Sigmoid colon (tissue), 7 donors: Measurements from ENCODE around the gene BRAP. TPM values are rescaled to one million over a fixed set of nuclear protein-coding genes. Genes with fewer than 3 reads are reported as not detected.

Experiments
- DNase-seq: peaks from one replicate; pipeline ENCODE4 v3.0.0-alpha.2; 2019
- H3K27ac ChIP-seq, 4 donors: fragments of 200-600 bp; sonication (generic); one replicate each; pipeline ENCODE4 v1.5.1; 2016 to 2019; ENCODE audit warnings: mild to moderate bottlenecking in 1 of 4
- H3K27me3 ChIP-seq, 3 donors: fragments of 200-600 bp; sonication (generic); one replicate each; pipeline ENCODE4 v1.5.1; 2019; ENCODE audit warnings: mild to moderate bottlenecking in 1 of 3
- H3K36me3 ChIP-seq, 4 donors: fragments of 200-600 bp; sonication (generic); one replicate each; pipeline ENCODE4 v1.5.1; 2016 to 2019
- H3K4me1 ChIP-seq, 4 donors: fragments of 200-600 bp; sonication (generic); one replicate each; pipeline ENCODE4 v1.5.1; 2017 to 2019
- H3K4me3 ChIP-seq, 4 donors: fragments of 200-600 bp; sonication (generic); one replicate each; pipeline ENCODE4 v1.5.1; 2017 to 2019; ENCODE audit warnings: mild to moderate bottlenecking in 2 of 4, moderate library complexity in 1 of 4
- H3K9me3 ChIP-seq, 4 donors: fragments of 200-600 bp in 3 of 4; sonication (generic) in 3 of 4; one replicate each; pipeline versions ENCODE4 v1.5.1 to v1.6.1; 2013 to 2019
- EP300 ChIP-seq, 4 donors: sonication (generic); formaldehyde crosslinking; IDR thresholded peaks; one replicate each; pipeline ENCODE4 v1.6.1; 2017; ENCODE audit warnings: antibody characterized with exemption in 4 of 4
- POLR2A ChIP-seq, 2 donors: fragments of 450-650 bp; IDR thresholded peaks; one replicate each; pipeline ENCODE4 v1.6.1; 2016; ENCODE audit warnings: antibody characterized with exemption in 2 of 2, mild to moderate bottlenecking in 2 of 2, moderate library complexity in 2 of 2
- POLR2AphosphoS5 ChIP-seq, 4 donors: sonication (generic); formaldehyde crosslinking; IDR thresholded peaks; one replicate each; pipeline ENCODE4 v1.6.1; 2017; ENCODE audit warnings: antibody characterized with exemption in 4 of 4
- WGBS, 2 donors: extraction: QIAGEN DNeasy Blood & Tissue Kit; methylation state at CpG; one replicate each; pipeline ENCODE4 v1.1.7; 2013; 5-methylcytosine and 5-hydroxymethylcytosine counted together
- intact Hi-C: fragments of 100-400 bp; cut with DNase I; formaldehyde crosslinking; loops from one replicate; pipeline ENCODE4 v1.15.1; 2023
- polyA plus RNA-seq, 3 donors: library from polyadenylated mRNA; stranded (reverse); fragments of 200-250 nt; gene quantifications; one replicate each; pipeline ENCODE4 v1.2.3, GENCODE V29; 2013
- total RNA-seq, 4 donors: library from RNA; depleted of rRNA; stranded (reverse); fragments of >200 nt; gene quantifications; one replicate each; pipeline ENCODE4 v1.1.0, GENCODE V29; 2016
- TF ChIP-seq, protein P1 (sequence below), 4 experiments: fragments of 450-650 bp in 3 of 4; fragments of 200-600 bp in 1 of 4; IDR thresholded peaks; one replicate each; pipeline ENCODE4 v1.5.1; 2016 to 2019; ENCODE audit warnings: antibody characterized with exemption in 4 of 4, mild to moderate bottlenecking in 3 of 4, moderate library complexity in 2 of 4
- donor health status: healthy with polysubstance abuse.
- donor health status: Bipolar disorder and iron deficiency.
- donor health status: healthy.

Gene BRAP
- total and polyA plus RNA-seq, 7 donors = 8.4 to 29.5 (median 19.5) TPM

- H3K9me3 ChIP-seq = no peaks in the 10 kb centered on the region
- TF ChIP-seq POLR2A (IDR thresholded peaks at IDR 0.05) (no peak), EP300 (IDR thresholded peaks at IDR 0.05) (no peak)
- TF ChIP-seq, protein P1, sequence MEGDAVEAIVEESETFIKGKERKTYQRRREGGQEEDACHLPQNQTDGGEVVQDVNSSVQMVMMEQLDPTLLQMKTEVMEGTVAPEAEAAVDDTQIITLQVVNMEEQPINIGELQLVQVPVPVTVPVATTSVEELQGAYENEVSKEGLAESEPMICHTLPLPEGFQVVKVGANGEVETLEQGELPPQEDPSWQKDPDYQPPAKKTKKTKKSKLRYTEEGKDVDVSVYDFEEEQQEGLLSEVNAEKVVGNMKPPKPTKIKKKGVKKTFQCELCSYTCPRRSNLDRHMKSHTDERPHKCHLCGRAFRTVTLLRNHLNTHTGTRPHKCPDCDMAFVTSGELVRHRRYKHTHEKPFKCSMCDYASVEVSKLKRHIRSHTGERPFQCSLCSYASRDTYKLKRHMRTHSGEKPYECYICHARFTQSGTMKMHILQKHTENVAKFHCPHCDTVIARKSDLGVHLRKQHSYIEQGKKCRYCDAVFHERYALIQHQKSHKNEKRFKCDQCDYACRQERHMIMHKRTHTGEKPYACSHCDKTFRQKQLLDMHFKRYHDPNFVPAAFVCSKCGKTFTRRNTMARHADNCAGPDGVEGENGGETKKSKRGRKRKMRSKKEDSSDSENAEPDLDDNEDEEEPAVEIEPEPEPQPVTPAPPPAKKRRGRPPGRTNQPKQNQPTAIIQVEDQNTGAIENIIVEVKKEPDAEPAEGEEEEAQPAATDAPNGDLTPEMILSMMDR (IDR thresholded peaks at IDR 0.05) = peak in 2 of 4 experiments; percentile 12 to 21
- no peak overlapping the region for H3K4me3 ChIP-seq
- H3K27me3 ChIP-seq = no peaks in the 10 kb centered on the region
- H3K36me3 ChIP-seq = peaks cover 21 to 89% (median 51%) of the 10 kb centered on the region in 4 donors
- H3K27ac ChIP-seq = peak overlapping the region in 2 of 4 donors; percentile 17 to 47
- peaks cover 0 to 12% (median 5%) of the 10 kb centered on the region in 4 donors for H3K4me1 ChIP-seq
- no peak for DNase-seq
- intact Hi-C loops = loop anchor here (10.0 kb wide), 1 partner anchor 269 kb away; the partner anchor contains the start of gene SH2B3
- 91% methylated on average over 3 of the region's 3 CpGs for WGBS, 2 donors
Observed at GRCh38 chr12:111673503-111673902, 12.3 kb downstream of the BRAP start.

DNA sequence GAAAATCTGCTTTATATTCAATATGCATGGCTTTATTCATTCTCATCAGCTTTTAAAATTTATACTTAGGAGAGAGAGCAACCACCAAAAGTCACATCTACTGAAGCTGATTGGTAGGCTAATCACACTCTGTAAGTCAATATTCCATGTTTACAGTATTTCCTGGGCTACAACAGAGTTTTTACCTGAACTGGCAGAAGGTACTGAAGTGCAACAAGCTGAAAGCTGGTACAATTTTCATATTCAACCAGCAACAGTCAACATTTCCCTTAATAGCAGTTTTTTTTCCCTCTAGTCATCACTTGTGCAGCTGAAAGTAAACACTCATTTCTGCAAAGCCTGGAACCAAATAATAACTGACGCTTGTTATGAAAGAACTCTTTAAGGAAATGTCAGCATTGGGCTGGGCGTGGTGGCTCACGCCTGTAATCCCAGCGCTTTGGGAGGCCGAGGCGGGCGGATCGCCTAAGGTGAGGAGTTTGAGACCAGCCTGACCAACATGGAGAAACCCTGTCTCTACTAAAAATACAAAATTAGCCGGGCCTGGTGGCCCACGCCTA, 12.9 kb downstream of the BRAP start:
- no peak overlapping the region for H3K4me3 ChIP-seq
- H3K36me3 ChIP-seq = peaks cover 15 to 88% (median 48%) of the 10 kb centered on the region in 4 donors
- 51 to 80% methylated on average over 10 of the region's 10 CpGs for WGBS, 2 donors
- no peaks in the 10 kb centered on the region for H3K9me3 ChIP-seq
- intact Hi-C loops = loop anchor here (10.0 kb wide), 1 partner anchor 268 kb away; the partner anchor contains the start of gene SH2B3
- TF ChIP-seq POLR2AphosphoS5 (IDR thresholded peaks at IDR 0.05) = no peak
- no peak for TF ChIP-seq POLR2A (IDR thresholded peaks at IDR 0.05)
- no peak for TF ChIP-seq EP300 (IDR thresholded peaks at IDR 0.05)
- DNase-seq = no peak
- peak overlapping the region in 1 of 4 donors; percentile 47 for H3K27ac ChIP-seq
- H3K4me1 ChIP-seq = peaks cover 0 to 12% (median 5%) of the 10 kb centered on the region in 4 donors
- H3K27me3 ChIP-seq = no peaks in the 10 kb centered on the region

DNA sequence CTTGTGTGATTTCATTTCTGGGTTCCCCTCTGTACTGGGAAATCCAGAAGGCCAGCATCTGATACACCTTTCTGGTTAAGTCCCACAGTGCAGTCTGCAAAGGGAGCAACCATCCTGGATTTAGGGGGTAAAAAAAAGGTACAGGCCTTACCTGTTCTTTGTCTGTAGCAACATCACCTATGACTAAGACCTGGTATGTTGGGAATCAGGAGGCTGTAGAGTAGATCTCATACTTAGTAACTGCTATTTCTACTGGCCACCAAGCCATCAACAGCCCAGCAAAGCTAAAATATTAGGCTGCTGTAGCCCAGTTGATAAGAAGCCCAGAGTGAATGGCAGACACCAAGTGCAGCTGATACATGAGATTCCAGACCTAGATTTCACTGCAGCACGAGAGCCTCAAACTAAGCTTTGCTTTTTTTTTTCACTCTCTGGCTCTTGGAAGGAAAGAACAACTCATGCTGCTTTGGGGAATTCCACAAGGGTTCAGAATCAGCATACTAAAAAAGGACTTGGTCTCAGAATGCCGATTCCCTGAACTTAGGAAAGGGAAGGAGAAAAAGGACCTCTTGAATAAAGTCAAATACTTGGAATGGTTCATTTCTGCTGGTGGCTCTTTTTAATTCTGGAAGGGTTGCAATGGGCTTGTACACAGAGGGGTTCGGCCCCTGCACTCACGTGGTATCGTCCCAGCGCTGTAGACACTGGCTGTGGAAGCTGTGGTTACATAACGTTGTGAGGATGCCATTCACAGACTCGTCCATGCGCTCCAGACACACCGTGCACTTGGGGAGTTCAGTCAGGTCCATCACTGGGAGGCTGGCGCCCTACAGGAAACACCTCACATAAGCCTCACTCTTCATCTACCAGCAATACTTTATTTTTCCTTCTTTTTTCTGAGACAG, 20.5 kb downstream of the BRAP start:
- H3K4me3 ChIP-seq = no peak overlapping the region
- intact Hi-C loops = loop anchor here (10.0 kb wide), 1 partner anchor 120 kb away; no protein-coding TSS in a partner anchor
- no peak overlapping the region for H3K27ac ChIP-seq
- WGBS, 2 donors = 91% methylated on average over 11 of the region's 11 CpGs
- no peaks in the 10 kb centered on the region for H3K4me1 ChIP-seq
- no peaks in the 10 kb centered on the region for H3K27me3 ChIP-seq
- H3K9me3 ChIP-seq = no peaks in the 10 kb centered on the region
- peaks cover 9 to 92% (median 24%) of the 10 kb centered on the region in 4 donors for H3K36me3 ChIP-seq
- no peak for DNase-seq
- TF ChIP-seq EP300 (IDR thresholded peaks at IDR 0.05) = no peak
- TF ChIP-seq POLR2A (IDR thresholded peaks at IDR 0.05) = no peak
- TF ChIP-seq POLR2AphosphoS5 (IDR thresholded peaks at IDR 0.05) = no peak
- TF ChIP-seq, protein P1 (IDR thresholded peaks at IDR 0.05) = no peak

DNA sequence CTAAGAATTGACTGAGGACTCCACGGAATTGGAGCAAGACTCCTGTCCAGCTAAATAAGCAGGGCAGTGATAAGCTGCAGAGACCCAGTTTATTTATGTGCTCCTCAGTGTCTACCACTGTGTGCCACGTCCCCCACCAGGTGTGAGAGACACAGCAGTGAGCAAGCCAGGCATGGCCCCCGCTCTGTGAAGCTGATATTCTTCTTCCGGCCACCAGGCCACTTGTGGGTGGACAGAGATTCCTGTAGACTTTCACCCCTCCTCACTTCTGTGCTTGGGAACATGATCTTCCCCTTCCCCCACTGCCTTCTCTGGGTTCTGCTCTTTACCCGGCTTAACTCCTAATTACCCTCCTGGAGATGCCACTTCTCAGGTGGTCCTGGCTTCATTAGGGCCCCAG, 21.3 kb downstream of the BRAP start:
- no peak for TF ChIP-seq POLR2AphosphoS5 (IDR thresholded peaks at IDR 0.05)
- TF ChIP-seq POLR2A (IDR thresholded peaks at IDR 0.05) = no peak
- TF ChIP-seq, protein P1 (IDR thresholded peaks at IDR 0.05) = no peak
- no peak for TF ChIP-seq EP300 (IDR thresholded peaks at IDR 0.05)
- DNase-seq = no peak
- WGBS, 2 donors = 88 to 91% methylated on average over 5 of the region's 5 CpGs
- H3K9me3 ChIP-seq = no peaks in the 10 kb centered on the region
- peaks cover 13 to 92% (median 27%) of the 10 kb centered on the region in 4 donors for H3K36me3 ChIP-seq
- no peaks in the 10 kb centered on the region for H3K4me1 ChIP-seq
- intact Hi-C loops = loop anchor here (10.0 kb wide), 1 partner anchor 120 kb away; no protein-coding TSS in a partner anchor
- H3K27me3 ChIP-seq = no peaks in the 10 kb centered on the region
- no peak overlapping the region for H3K4me3 ChIP-seq
- no peak overlapping the region for H3K27ac ChIP-seq

GRCh38 chr12:111656016-111656415, 29.7 kb downstream of the BRAP start:
- no peaks in the 10 kb centered on the region for H3K4me1 ChIP-seq
- no peaks in the 10 kb centered on the region for H3K9me3 ChIP-seq
- H3K27me3 ChIP-seq = no peaks in the 10 kb centered on the region
- H3K4me3 ChIP-seq = no peak overlapping the region
- no peak overlapping the region for H3K27ac ChIP-seq
- intact Hi-C loops = no loop called here
- peaks cover 14 to 98% (median 69%) of the 10 kb centered on the region in 4 donors for H3K36me3 ChIP-seq
- DNase-seq = no peak
- no peak for TF ChIP-seq POLR2AphosphoS5 (IDR thresholded peaks at IDR 0.05)
- TF ChIP-seq EP300 (IDR thresholded peaks at IDR 0.05) = no peak
- TF ChIP-seq, protein P1 (IDR thresholded peaks at IDR 0.05) = no peak
- no peak for TF ChIP-seq POLR2A (IDR thresholded peaks at IDR 0.05)
- 97% methylated on average over 4 of the region's 4 CpGs for WGBS, 2 donors
